ENCODE measurements around the gene ACVR1. TPM values are rescaled to one million over a fixed set of nuclear protein-coding genes. Genes with fewer than 3 reads are reported as not detected.

Gene ACVR1
- total and polyA plus RNA-seq, 9 of the 15 experiments (the other 6 are each of a cell fraction or from before 2014, with no cell fraction given) = 3.8 to 14.3 (median 6.9) TPM

DNA sequence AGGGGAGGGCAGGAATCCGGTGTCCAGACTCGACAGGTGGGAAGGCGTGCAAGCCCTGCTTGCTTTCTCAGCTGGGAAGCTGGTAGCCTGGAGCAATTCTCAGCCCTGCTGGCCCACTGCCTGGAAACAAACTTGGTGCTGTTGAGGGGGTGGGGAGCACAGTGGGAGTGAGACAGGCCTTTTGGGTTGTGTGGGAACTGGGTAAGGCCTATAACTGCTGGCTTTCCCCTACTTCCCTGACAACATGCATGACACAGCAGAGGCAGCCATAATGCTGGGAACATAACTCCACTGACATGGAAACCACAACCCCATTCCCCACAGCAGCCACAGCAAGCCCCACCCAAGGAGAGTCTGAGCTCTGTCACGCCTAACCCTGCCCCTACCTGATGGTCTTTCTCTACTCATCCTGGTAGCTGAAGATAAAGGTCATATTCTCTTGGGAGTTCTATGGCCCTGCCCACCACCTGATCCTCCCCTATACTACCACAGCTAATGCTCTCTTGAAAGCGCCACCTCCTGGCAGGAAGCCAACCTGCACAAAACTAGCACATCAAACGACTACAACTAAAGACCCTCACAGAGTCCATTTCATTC is 124.6 kb downstream of the ACVR1 start (continued):
- no peak for TF ChIP-seq MYNN (IDR thresholded peaks at IDR 0.05)
- no peak for TF ChIP-seq MYNN (CRISPR knock-in tag; IDR thresholded peaks at IDR 0.05)
- TF ChIP-seq, protein P1, sequence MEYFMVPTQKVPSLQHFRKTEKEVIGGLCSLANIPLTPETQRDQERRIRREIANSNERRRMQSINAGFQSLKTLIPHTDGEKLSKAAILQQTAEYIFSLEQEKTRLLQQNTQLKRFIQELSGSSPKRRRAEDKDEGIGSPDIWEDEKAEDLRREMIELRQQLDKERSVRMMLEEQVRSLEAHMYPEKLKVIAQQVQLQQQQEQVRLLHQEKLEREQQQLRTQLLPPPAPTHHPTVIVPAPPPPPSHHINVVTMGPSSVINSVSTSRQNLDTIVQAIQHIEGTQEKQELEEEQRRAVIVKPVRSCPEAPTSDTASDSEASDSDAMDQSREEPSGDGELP (CRISPR knock-in tag; IDR thresholded peaks at IDR 0.05; ENCODE audit: borderline replicate concordance) = peak; percentile 87

DNA sequence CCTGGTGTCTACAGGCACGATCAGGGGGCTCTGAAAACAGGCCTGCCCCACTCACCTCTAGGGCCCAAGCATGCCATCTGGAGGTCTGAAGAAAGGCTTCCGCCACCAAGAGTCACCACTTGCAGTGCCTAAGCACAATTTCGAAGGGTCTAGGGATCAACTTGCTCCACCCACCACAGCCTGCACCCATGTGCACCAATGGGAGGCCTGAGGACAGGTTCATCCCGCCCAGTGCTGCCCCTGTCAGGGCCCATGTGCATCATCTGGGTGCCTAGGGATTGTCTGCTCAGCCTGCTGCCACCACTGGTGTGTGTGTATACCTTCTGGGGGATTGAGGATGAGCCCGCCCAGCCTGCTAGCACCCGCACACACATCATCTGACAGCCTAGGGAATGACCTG is 126.4 kb downstream of the ACVR1 start:
- Histone ChIP-seq H3K9me1 (ENCODE audit: control insufficient read depth, insufficient read depth, low read length) (no peaks in the 10 kb centered on the region), H3K79me2 (ENCODE audit: control insufficient read depth, insufficient read depth, low read length) (no peaks in the 10 kb centered on the region), H3K4me1 (replicated peaks in 1 of 2; ENCODE audit: control insufficient read depth in 2 of 2, insufficient read depth in 2 of 2, low read length in 2 of 2) (peaks cover 13 to 16% of the 10 kb centered on the region in 2 experiments; a peak in 4 of 5 replicates), H3K9ac (ENCODE audit: insufficient read depth in 1 of 2, low read depth in 2 of 2, low read length in 2 of 2) (no peak overlapping the region), H3K36me3 (ENCODE audit: control insufficient read depth, insufficient read depth, low read length) (no peaks in the 10 kb centered on the region), H3K27me3 (ENCODE audit: control insufficient read depth in 2 of 2, insufficient read depth in 2 of 2, low read length in 2 of 2) (no peaks in the 10 kb centered on the region), H4K20me1 (replicated peaks; ENCODE audit: control insufficient read depth, insufficient read depth, low read length) (no peaks in the 10 kb centered on the region), H3K4me2 (ENCODE audit: insufficient read depth, low read length) (no peak overlapping the region), H3K4me3 (no peak overlapping the region), H2AFZ (ENCODE audit: low read depth, low read length) (no peak overlapping the region), H3K9me3 (replicated peaks; ENCODE audit: control insufficient read depth, insufficient read depth, low read depth, low read length) (no peaks in the 10 kb centered on the region), H3K27ac (ENCODE audit: extremely low read depth, low read depth, low read length) (no peak overlapping the region)
- DNase-seq (ENCODE audit: extremely low read depth in 1 of 4, low spot score in 3 of 4) (no peak), ATAC-seq (no peak), FAIRE-seq (no peak)
- TF ChIP-seq MCM7 (IDR thresholded peaks at IDR 0.05) = no peak
- TF ChIP-seq, protein P2, sequence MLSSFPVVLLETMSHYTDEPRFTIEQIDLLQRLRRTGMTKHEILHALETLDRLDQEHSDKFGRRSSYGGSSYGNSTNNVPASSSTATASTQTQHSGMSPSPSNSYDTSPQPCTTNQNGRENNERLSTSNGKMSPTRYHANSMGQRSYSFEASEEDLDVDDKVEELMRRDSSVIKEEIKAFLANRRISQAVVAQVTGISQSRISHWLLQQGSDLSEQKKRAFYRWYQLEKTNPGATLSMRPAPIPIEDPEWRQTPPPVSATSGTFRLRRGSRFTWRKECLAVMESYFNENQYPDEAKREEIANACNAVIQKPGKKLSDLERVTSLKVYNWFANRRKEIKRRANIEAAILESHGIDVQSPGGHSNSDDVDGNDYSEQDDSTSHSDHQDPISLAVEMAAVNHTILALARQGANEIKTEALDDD (IDR thresholded peaks at IDR 0.05) = no peak
- TF ChIP-seq, protein P3, sequence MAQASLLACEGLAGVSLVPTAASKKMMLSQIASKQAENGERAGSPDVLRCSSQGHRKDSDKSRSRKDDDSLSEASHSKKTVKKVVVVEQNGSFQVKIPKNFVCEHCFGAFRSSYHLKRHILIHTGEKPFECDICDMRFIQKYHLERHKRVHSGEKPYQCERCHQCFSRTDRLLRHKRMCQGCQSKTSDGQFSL (CRISPR knock-in tag; IDR thresholded peaks at IDR 0.05) = no peak
- TF ChIP-seq, protein P3 (tag; IDR thresholded peaks at IDR 0.05) = no peak
- intact Hi-C loops (cut with micrococcal nuclease) = loop anchor here (5.0 kb wide), 1 partner anchor 122 kb away; the partner anchor contains the start of gene ACVR1C
- WGBS (ENCODE audit: insufficient coverage, low coverage, missing lambda C conversion rate) = 89% methylated on average over 6 of the region's 6 CpGs
- ChIA-PET POLR2A (no interaction called here), CTCF (ENCODE audit: low intra/inter-chr PET ratio) (no interaction called here)
- in situ Hi-C loops (cut with MboI) = loop anchor here (10.0 kb wide), 1 partner anchor 245 kb away; no protein-coding TSS in a partner anchor
- BruUV-seq (replicated peaks) = no TSS peak

Data from K562 (cell line).